NK-92 (cell line): Measurements from ENCODE around the gene ZNF497.
"Not testable (repeated sequence)": the region's sequence is repeated elsewhere in the genome, so short reads cannot be mapped to it uniquely, and the experiment has no call there.

ENCODE experiments used
- DNase-seq: peaks from one replicate; lab custom pipeline; 2025; ENCODE audit not compliant: unreplicated experiment; lab: John Stamatoyannopoulos, UW

The ZNF497 gene

DNA sequence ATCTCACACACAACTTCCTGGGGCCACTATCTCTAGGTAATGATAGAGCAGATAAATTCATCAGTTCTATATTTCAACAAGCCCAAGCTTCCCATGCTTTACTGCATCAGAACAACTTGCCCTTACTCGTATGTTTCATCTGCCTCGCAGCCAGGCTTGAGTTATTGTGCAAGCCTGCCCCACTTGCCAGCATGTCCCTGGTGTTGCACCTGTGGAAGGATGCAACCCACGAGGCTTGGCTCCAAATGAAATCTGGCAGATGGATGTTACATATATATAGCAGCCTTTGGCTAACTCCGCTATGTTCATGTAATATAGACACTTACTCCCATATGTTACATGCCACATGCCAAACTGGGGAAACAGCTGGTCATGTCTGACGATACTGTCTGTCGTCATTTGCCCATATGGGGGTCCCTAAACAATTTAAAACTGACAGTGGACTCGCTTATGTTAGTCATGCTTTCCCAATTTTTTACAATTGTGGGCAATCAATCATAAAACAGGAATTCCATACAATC lies 51.1 kb downstream of the ZNF497 start:
- no peak for DNase-seq

DNA sequence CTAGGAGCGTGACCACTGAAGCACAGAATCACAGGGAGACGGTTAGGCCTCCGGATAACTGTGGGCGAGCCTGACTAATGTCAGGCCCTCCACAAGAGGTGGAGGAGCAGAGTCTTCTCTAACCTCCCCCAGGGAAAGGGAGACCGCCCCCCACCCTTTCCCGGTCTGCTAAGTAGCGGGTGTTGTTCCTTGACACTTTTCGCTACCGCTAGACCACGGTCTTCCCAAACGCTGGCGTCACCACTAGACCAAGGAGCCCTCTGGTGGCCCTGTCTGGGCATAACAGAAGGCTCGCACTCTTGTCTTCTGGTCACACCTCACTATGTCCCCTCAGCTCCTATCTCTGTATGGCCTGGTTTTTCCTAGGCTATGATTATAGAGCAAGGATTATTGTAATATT lies 51.9 kb downstream of the ZNF497 start:
- DNase-seq: not testable (repeated sequence)

DNA sequence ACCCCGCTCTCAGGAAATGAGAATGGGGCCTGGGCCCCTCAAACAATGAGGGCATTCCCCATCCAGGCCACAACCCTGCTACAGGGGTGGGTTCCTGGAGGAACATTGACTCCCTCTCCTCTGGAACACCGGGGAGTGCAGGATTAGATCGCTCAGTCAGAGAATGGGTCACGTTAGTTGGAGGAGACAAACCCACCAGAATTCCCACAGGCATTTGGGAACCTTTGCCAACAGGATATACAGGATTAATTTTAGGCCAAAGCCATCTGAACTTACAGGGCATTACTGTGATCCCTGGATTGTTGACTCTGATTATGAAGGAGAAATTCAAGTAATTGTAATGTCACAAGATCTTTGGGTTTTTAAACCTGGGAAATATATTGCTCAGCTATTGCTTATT lies 54.8 kb downstream of the ZNF497 start:
- DNase-seq: no peak

DNA sequence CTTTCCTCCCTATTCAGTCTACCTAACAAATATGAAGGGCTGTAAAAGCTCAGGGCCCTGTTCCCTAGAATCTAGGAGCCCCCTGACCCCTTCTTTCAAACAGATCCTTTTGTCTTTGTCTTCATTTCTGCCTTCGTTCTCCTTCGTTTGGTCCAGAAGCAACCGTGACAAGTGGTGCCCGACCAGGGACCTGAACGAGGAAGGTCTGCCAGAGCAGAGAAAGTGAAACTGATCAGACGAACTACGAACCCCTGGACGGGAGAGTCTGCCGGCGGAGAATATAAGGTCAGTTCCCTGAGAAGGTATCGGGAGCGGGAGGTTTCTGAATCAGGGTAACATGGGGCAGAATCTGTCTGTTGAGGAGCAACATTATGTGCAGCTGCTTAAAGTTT lies 56.6 kb downstream of the ZNF497 start:
- DNase-seq: no peak

DNA sequence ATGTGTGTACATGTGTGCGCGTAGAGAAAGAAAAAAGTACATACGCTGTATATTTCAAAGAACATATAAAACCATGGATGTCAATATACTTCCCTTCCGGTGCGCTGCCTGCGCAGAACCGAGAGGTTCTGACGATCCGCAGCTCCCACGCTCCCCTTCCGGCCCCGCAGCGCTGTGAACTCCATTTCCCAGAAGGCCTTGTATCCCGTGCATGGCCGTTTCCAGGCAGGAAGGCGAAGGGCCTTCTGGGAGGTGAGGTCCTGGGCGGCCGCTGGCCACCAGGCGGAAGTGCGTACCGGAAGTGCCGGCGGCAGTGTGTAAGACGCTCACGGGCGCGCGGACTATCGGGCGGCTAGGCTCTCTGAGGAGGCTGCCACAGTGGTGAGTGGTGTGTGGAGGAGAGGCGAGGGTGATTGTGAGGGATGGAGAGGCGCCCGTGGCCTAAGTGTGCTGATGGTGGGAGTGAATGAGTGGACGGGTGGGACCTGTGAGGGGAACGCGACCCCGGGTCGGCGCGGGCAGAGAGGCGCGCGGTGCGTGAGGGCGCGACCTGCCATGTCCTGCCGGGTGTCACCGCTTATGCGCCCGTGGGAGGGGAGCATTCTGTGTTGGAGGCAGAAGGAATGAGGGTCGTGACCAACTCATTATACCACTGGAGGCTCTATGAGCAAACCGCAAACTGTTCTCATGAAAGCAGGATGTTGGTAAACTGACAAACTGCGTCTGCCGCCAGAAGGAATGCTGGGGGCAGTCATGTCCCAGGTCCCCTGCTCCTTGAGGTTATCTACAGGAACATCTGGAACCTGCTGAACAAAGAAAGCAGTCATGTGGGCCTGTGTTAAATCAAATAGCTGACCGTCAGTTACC lies 57.3 kb downstream of the ZNF497 start, which contains the start of gene ERVK3-1:
TSS of gene ERVK3-1 (plus strand) at position 313 of the 867 bp plus-strand sequence. CDS start 6,792 bp downstream, outside the sequence.
- DNase-seq: peak; percentile 68

DNA sequence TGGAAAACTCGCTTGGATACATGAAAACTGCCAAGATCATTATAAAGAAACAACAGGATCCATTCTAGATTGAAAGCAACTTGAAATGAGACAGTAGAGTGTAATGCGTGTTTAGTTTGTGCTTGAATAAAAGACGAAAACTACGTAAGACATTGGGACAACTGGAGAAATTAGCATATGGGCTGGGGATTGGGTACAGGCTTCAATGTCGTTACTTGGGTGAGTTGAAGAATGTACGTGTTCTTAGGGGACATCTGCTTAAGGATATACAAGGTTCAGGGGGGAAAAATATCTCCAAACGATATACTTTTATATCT lies 57.8 kb downstream of the ZNF497 start:
- no peak for DNase-seq
